Smooth muscle cell (in vitro differentiated cells): ENCODE results near the gene SNRNP70. TPM values are rescaled to one million over a fixed set of nuclear protein-coding genes. Genes with fewer than 3 reads are reported as not detected.

Experiments
- DNase-seq: peaks from one replicate; lab custom pipeline; 2025; ENCODE audit not compliant: unreplicated experiment; lab: John Stamatoyannopoulos, UW
- H2AFZ ChIP-seq: fragments of 200-600 bp; sonication (generic); 2 replicates; pipeline ENCODE4 v1.6.0; 2016; ENCODE audit warnings: antibody characterized with exemption, low read depth, mild to moderate bottlenecking
- H3F3A ChIP-seq: fragments of 200-600 bp; sonication (generic); 2 replicates; pipeline ENCODE4 v1.6.0; 2017; ENCODE audit warnings: antibody characterized with exemption, low read depth
- H3K27ac ChIP-seq: fragments of 200-600 bp; sonication (generic); 2 replicates; pipeline ENCODE4 v1.5.1; 2016; ENCODE audit warnings: low read depth, mild to moderate bottlenecking
- H3K27me3 ChIP-seq: fragments of 200-600 bp; sonication (generic); 2 replicates; pipeline ENCODE4 v1.6.1; 2016; ENCODE audit warnings: low read depth, mild to moderate bottlenecking
- H3K36me3 ChIP-seq: fragments of 200-600 bp; sonication (generic); 2 replicates; pipeline ENCODE4 v1.5.1; 2016; ENCODE audit warnings: low read depth
- H3K4me1 ChIP-seq: fragments of 200-600 bp; sonication (generic); 2 replicates; pipeline ENCODE4 v1.5.1; 2016; ENCODE audit warnings: low read depth
- H3K4me2 ChIP-seq: fragments of 200-600 bp; sonication (generic); 2 replicates; pipeline ENCODE4 v1.6.0; 2016; ENCODE audit warnings: mild to moderate bottlenecking
- H3K4me3 ChIP-seq: fragments of 200-600 bp; sonication (generic); 2 replicates; pipeline ENCODE4 v1.5.1; 2016; ENCODE audit warnings: mild to moderate bottlenecking
- H3K79me2 ChIP-seq: fragments of 200-600 bp; sonication (generic); 2 replicates; pipeline ENCODE4 v1.6.0; 2016; ENCODE audit warnings: low read depth, mild to moderate bottlenecking
- H3K9ac ChIP-seq: fragments of 200-600 bp; sonication (generic); 2 replicates; pipeline ENCODE4 v1.6.0; 2016; ENCODE audit warnings: low read depth
- H3K9me3 ChIP-seq: fragments of 200-600 bp; sonication (generic); replicated peaks from 2 replicates; pipeline ENCODE4 v1.5.1; 2016; ENCODE audit warnings: low read depth
- H4K20me1 ChIP-seq: fragments of 200-600 bp; sonication (generic); 2 replicates; pipeline ENCODE4 v1.6.0; 2016; ENCODE audit warnings: low read depth
- CTCF ChIP-seq: fragments of 200-600 bp; sonication (generic); IDR thresholded peaks from 2 replicates; pipeline ENCODE4 v1.5.1; 2017; ENCODE audit warnings: borderline replicate concordance, mild to moderate bottlenecking, antibody characterized with exemption; ENCODE audit not compliant: insufficient read depth, poor library complexity, severe bottlenecking
- WGBS: methylation state at CpG from one replicate; pipeline ENCODE4 v1.1.7; 2016; ENCODE audit warnings: low lambda C conversion rate; 5-methylcytosine and 5-hydroxymethylcytosine counted together
- polyA plus RNA-seq: library from polyadenylated mRNA; unstranded; fragments of >200 nt; fragmentation: Nextera tagmentation; extraction: Ambion mirVana; gene quantifications from 2 replicates; pipeline ENCODE4 v1.2.1, GENCODE V29; 2016
- total RNA-seq: library from RNA; depleted of rRNA; stranded (reverse); fragments of >200 nt; gene quantifications from 2 replicates; pipeline ENCODE4 v1.2.3, GENCODE V29; 2014

The SNRNP70 gene
- total and polyA plus RNA-seq, 2 experiments from 2014 or later: 200 to 206 TPM

DNA sequence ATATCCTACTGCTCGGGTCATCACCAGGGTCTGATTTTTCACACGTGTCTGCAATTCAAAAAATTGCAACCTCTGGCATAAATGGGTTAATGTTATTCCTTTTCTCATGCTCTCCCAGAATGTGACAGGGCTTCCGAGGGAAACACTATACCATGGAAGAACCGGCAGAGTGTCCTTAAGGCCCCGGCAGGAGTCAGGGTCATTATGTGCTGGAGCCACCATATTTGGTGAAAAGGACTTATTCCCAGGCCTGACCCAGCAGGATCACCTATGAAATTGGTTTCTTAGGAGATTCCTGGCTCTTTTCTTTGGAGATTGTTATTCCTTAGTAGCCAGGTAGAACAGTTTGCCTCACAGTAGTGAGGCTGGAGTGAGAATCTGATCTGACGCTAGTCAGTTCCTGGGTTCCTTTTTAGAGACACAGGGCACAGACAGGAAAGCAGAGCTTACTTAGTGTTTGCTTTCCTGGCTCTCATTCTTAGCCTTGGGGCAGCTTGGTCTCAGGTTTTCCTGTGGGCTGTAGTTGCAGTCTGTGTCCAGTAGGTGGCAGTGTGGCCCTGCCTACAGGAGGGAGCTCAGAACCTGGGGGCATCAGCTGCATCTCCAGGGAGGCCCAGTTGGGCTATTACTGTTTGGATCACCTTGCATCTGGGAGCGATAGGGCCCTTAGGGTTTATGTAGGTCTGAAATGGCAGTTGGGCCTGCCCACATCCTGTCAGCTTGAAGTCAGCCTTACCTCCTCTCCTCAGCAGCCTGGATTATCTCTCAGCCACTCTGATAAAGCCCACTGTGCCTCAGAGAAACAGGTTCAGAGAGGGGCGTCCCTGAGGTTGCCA, 12.4 kb downstream of the SNRNP70 start:
- Histone ChIP-seq H4K20me1 (peaks cover 95% of the 10 kb centered on the region), H3K9ac (no peak overlapping the region), H3K27me3 (no peaks in the 10 kb centered on the region), H3K27ac (no peak overlapping the region), H3K9me3 (no peaks in the 10 kb centered on the region), H2AFZ (no peak overlapping the region), H3K4me3 (no peak overlapping the region), H3K4me1 (no peaks in the 10 kb centered on the region), H3K79me2 (peaks cover 41% of the 10 kb centered on the region), H3K4me2 (no peak overlapping the region), H3F3A (peaks cover 22% of the 10 kb centered on the region), H3K36me3 (no peaks in the 10 kb centered on the region)
- peak; percentile 23 for DNase-seq
- WGBS: 64% methylated on average over 8 of the region's 8 CpGs
- peak; percentile 98 for TF ChIP-seq CTCF

DNA sequence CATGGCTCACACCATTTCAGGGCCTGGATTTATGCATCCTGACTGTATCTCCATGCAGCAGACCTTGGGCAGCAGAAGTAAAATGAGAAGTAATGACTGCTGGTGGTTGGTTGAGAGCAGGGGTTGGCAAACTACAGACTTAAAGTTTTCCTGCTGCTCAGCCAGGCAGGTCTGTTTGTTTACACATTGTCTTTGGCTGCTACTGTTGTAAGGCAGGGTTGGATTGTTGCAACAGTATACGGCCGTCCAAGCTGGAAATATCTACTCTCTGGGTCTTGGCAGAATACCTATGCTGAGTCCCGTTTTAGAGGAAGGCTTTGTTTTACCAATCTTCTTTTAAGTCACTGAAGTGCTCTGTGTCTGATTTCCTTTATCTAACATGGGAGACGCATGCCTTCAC, 13.5 kb downstream of the SNRNP70 start:
- H2AFZ ChIP-seq: no peak overlapping the region
- no peaks in the 10 kb centered on the region for H3K36me3 ChIP-seq
- H3K9me3 ChIP-seq: no peaks in the 10 kb centered on the region
- no peak for TF ChIP-seq CTCF
- no peak overlapping the region for H3K4me3 ChIP-seq
- peaks cover 32% of the 10 kb centered on the region for H3K79me2 ChIP-seq
- 97% methylated on average over 4 of the region's 4 CpGs for WGBS
- no peak for DNase-seq
- H3K4me2 ChIP-seq: no peak overlapping the region
- peaks cover 22% of the 10 kb centered on the region for H3F3A ChIP-seq
- H3K9ac ChIP-seq: no peak overlapping the region
- H3K27me3 ChIP-seq: no peaks in the 10 kb centered on the region
- H4K20me1 ChIP-seq: peaks cover 90% of the 10 kb centered on the region
- H3K27ac ChIP-seq: no peak overlapping the region
- no peaks in the 10 kb centered on the region for H3K4me1 ChIP-seq

DNA sequence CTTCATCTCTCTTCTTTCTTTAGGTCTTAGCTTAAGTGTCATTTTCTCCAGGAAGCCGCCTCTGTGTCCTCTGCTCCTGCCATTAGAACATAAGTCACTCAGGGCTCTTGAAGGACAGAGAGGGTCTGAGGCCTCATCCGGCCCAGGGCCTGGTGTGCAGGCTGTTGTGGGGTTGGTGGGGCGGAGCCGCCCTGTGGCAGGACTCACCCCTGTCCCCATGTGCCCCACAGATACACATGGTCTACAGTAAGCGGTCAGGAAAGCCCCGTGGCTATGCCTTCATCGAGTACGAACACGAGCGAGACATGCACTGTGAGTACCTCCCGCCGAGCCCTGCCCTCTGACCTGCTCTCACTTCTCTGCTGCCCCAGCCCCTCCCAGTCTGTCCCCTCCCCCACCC, 15.9 kb downstream of the SNRNP70 start:
- Histone ChIP-seq H3K4me3 (no peak overlapping the region), H3K79me2 (peaks cover 17% of the 10 kb centered on the region), H3K4me2 (no peak overlapping the region), H3K27me3 (no peaks in the 10 kb centered on the region), H3K36me3 (no peaks in the 10 kb centered on the region), H2AFZ (no peak overlapping the region), H3K9me3 (no peaks in the 10 kb centered on the region), H3K4me1 (no peaks in the 10 kb centered on the region), H3F3A (peaks cover 12% of the 10 kb centered on the region), H3K9ac (no peak overlapping the region), H3K27ac (no peak overlapping the region), H4K20me1 (peaks cover 87% of the 10 kb centered on the region)
- WGBS: 96% methylated on average over 12 of the region's 12 CpGs
- no peak for DNase-seq
- TF ChIP-seq CTCF: no peak

- Histone ChIP-seq H3K4me1 (no peaks in the 10 kb centered on the region), H3K79me2 (peaks cover 19% of the 10 kb centered on the region), H3K4me2 (no peak overlapping the region), H3F3A (peaks cover 6% of the 10 kb centered on the region), H3K4me3 (no peak overlapping the region), H3K9ac (no peak overlapping the region), H3K27me3 (no peaks in the 10 kb centered on the region), H3K27ac (no peak overlapping the region), H3K9me3 (no peaks in the 10 kb centered on the region), H2AFZ (no peak overlapping the region), H3K36me3 (no peaks in the 10 kb centered on the region), H4K20me1 (peaks cover 87% of the 10 kb centered on the region)
- 98% methylated on average over 12 of the region's 12 CpGs for WGBS
- TF ChIP-seq CTCF: no peak
- no peak for DNase-seq
These were observed 17.1 kb downstream of the SNRNP70 start for GRCh38 chr19:49102303-49102702.
